Head of caudate nucleus (tissue), 42 donors: ENCODE results near the gene ANAPC4.

Experiments
- DNase-seq, 42 donors: peaks; one replicate each; pipeline versions ENCODE4 v3.0.0 to v3.0.0-alpha.2; 2020 to 2021; ENCODE audit warnings: mixed read lengths in 7 of 42
- intact Hi-C: fragments of 100-400 bp; cut with DNase I; formaldehyde crosslinking; loops from one replicate; pipeline ENCODE4 v1.15.0; 2022

The ANAPC4 gene

GRCh38 chr4:25454476-25454875 is 77.4 kb downstream of the ANAPC4 start:
- no peak for DNase-seq
- intact Hi-C loops, result no loop called here

GRCh38 chr4:25457053-25457715 is 80.1 kb downstream of the ANAPC4 start:
- intact Hi-C loops, result no loop called here
- no peak for DNase-seq

- DNase-seq, result no peak
- intact Hi-C loops, result no loop called here
These were observed 90.1 kb downstream of the ANAPC4 start for GRCh38 chr4:25466966-25467697.

- DNase-seq, result no peak
- intact Hi-C loops, result no loop called here
These were observed 90.8 kb downstream of the ANAPC4 start for GRCh38 chr4:25467843-25468242.
